Measurements from ENCODE around the gene ATP10D.

DNA sequence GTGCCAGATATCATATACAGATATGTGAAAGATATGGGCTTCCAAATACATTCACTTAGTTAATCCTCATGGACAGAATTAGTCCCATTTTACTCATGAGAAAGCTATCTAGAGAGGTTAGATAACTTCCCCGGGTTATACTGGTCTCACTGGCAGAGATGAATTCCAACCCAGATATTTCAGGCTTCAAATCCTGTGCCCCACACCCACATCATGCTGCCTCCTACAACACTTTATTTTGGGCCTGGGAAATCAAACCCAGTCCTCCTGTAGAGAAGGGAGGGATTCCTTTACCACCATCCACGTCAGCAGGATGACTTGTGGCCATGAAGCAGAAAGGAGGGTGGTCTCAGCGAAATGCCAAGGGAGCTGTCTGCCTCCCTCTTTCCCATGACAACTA lies 113.8 kb downstream of the ATP10D start:
- TF ChIP-seq, protein P1, sequence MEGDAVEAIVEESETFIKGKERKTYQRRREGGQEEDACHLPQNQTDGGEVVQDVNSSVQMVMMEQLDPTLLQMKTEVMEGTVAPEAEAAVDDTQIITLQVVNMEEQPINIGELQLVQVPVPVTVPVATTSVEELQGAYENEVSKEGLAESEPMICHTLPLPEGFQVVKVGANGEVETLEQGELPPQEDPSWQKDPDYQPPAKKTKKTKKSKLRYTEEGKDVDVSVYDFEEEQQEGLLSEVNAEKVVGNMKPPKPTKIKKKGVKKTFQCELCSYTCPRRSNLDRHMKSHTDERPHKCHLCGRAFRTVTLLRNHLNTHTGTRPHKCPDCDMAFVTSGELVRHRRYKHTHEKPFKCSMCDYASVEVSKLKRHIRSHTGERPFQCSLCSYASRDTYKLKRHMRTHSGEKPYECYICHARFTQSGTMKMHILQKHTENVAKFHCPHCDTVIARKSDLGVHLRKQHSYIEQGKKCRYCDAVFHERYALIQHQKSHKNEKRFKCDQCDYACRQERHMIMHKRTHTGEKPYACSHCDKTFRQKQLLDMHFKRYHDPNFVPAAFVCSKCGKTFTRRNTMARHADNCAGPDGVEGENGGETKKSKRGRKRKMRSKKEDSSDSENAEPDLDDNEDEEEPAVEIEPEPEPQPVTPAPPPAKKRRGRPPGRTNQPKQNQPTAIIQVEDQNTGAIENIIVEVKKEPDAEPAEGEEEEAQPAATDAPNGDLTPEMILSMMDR (IDR thresholded peaks at IDR 0.05) = no peak
- no peak for TF ChIP-seq POLR2A (IDR thresholded peaks at IDR 0.05)
- TF ChIP-seq EP300 (IDR thresholded peaks at IDR 0.05) = no peak

Data from tibial nerve (tissue), 4 donors.